ENCODE results near the gene WDR5.
"Not testable (repeated sequence)": the region's sequence is repeated elsewhere in the genome, so short reads cannot be mapped to it uniquely, and the experiment has no call there.

The WDR5 gene

GRCh38 chr9:134135343-134136117 is at the start of gene WDR5:
Gene WDR5, plus strand, starts transcription at chr9:134136082. Its CDS starts 3,796 bp downstream, at chr9:134139878.
- peak; percentile 84 to 86 for DNase-seq (ENCODE audit: low read depth in 2 of 2)

GRCh38 chr9:134088063-134088725 is 47.7 kb upstream of the WDR5 start:
- no peak for DNase-seq (ENCODE audit: low read depth in 2 of 2)

- DNase-seq (ENCODE audit: low read depth in 2 of 2), result no peak
Measured at GRCh38 chr9:134089972-134090371, 45.9 kb upstream of the WDR5 start.

- DNase-seq (ENCODE audit: low read depth in 2 of 2), result peak; percentile 4 to 36
Measured at GRCh38 chr9:134099123-134099761, 36.6 kb upstream of the WDR5 start.

GRCh38 chr9:134100040-134100439 is 35.8 kb upstream of the WDR5 start:
- no peak for DNase-seq (ENCODE audit: low read depth in 2 of 2)

GRCh38 chr9:134101133-134101532 is 34.7 kb upstream of the WDR5 start:
- DNase-seq (ENCODE audit: low read depth in 2 of 2), result not testable (repeated sequence)

- no peak for DNase-seq (ENCODE audit: low read depth in 2 of 2)
Measured at GRCh38 chr9:134101623-134102149, 34.2 kb upstream of the WDR5 start.

- DNase-seq (ENCODE audit: low read depth in 2 of 2), result no peak
Measured at GRCh38 chr9:134103391-134103998, 32.4 kb upstream of the WDR5 start.

GRCh38 chr9:134111064-134111463 is 24.8 kb upstream of the WDR5 start:
- DNase-seq (ENCODE audit: low read depth in 2 of 2), result no peak

GRCh38 chr9:134112561-134112960 is 23.3 kb upstream of the WDR5 start:
- DNase-seq (ENCODE audit: low read depth in 2 of 2), result no peak

- not testable (repeated sequence) for DNase-seq (ENCODE audit: low read depth in 2 of 2)
Measured at GRCh38 chr9:134118972-134119371, 16.9 kb upstream of the WDR5 start.

- DNase-seq (ENCODE audit: low read depth in 2 of 2), result no peak
Measured at GRCh38 chr9:134123764-134124128, 12.1 kb upstream of the WDR5 start.

GRCh38 chr9:134125413-134126095 is 10.3 kb upstream of the WDR5 start:
- no peak for DNase-seq (ENCODE audit: low read depth in 2 of 2)

- DNase-seq (ENCODE audit: low read depth in 2 of 2), result no peak
Measured at GRCh38 chr9:134126373-134126772, 9.5 kb upstream of the WDR5 start.

GRCh38 chr9:134127065-134127580 is 8.8 kb upstream of the WDR5 start:
- no peak for DNase-seq (ENCODE audit: low read depth in 2 of 2)

GRCh38 chr9:134127616-134128015 is 8.3 kb upstream of the WDR5 start:
- no peak for DNase-seq (ENCODE audit: low read depth in 2 of 2)

GRCh38 chr9:134128727-134129679 is 6.9 kb upstream of the WDR5 start:
- no peak for DNase-seq (ENCODE audit: low read depth in 2 of 2)

GRCh38 chr9:134130503-134131375 is 5.1 kb upstream of the WDR5 start:
- no peak for DNase-seq (ENCODE audit: low read depth in 2 of 2)
